WI38 (cell line): ENCODE measurements around the gene ZDHHC11.
"Not testable (repeated sequence)": the region's sequence is repeated elsewhere in the genome, so short reads cannot be mapped to it uniquely, and the experiment has no call there.

ENCODE experiments used
- H3K4me3 ChIP-seq: 2 replicates; pipeline ENCODE4 v1.5.1; 2011; ENCODE audit warnings: low read depth, mild to moderate bottlenecking, control low read depth, low read length
- CTCF ChIP-seq: IDR thresholded peaks from 2 replicates; pipeline ENCODE4 v1.5.1; 2012; ENCODE audit warnings: low read depth, mild to moderate bottlenecking, control low read depth, low read length

ZDHHC11 gene

GRCh38 chr5:819078-819477 lies 31.7 kb downstream of the ZDHHC11 start:
- TF ChIP-seq CTCF = no peak
- H3K4me3 ChIP-seq = no peak overlapping the region

- H3K4me3 ChIP-seq = no peak overlapping the region
- TF ChIP-seq CTCF = no peak
These were observed 34.6 kb downstream of the ZDHHC11 start for GRCh38 chr5:816176-816575.

GRCh38 chr5:815449-815848 lies 35.3 kb downstream of the ZDHHC11 start:
- TF ChIP-seq CTCF = no peak
- no peak overlapping the region for H3K4me3 ChIP-seq

- not testable (repeated sequence) for H3K4me3 ChIP-seq
These were observed 37.2 kb downstream of the ZDHHC11 start for GRCh38 chr5:813575-813974.

GRCh38 chr5:811384-811783 lies 39.4 kb downstream of the ZDHHC11 start:
- H3K4me3 ChIP-seq = not testable (repeated sequence)

GRCh38 chr5:807719-808514 lies 42.9 kb downstream of the ZDHHC11 start:
- not testable (repeated sequence) for H3K4me3 ChIP-seq

- H3K4me3 ChIP-seq = no peak overlapping the region
- TF ChIP-seq CTCF = no peak
These were observed 49.3 kb downstream of the ZDHHC11 start for GRCh38 chr5:801472-801871.

GRCh38 chr5:801055-801454 lies 49.7 kb downstream of the ZDHHC11 start:
- not testable (repeated sequence) for H3K4me3 ChIP-seq

- not testable (repeated sequence) for H3K4me3 ChIP-seq
These were observed 52.2 kb downstream of the ZDHHC11 start for GRCh38 chr5:798505-799138.

- not testable (repeated sequence) for H3K4me3 ChIP-seq
These were observed 52.8 kb downstream of the ZDHHC11 start for GRCh38 chr5:797986-798385.

- H3K4me3 ChIP-seq = not testable (repeated sequence)
These were observed 54.9 kb downstream of the ZDHHC11 start for GRCh38 chr5:795873-796272.

GRCh38 chr5:794948-795347 lies 55.8 kb downstream of the ZDHHC11 start:
- H3K4me3 ChIP-seq = not testable (repeated sequence)

GRCh38 chr5:788703-789102 lies 62.1 kb downstream of the ZDHHC11 start:
- H3K4me3 ChIP-seq = not testable (repeated sequence)

- H3K4me3 ChIP-seq = not testable (repeated sequence)
These were observed 62.9 kb downstream of the ZDHHC11 start for GRCh38 chr5:787857-788233.

GRCh38 chr5:787224-787856 lies 63.4 kb downstream of the ZDHHC11 start:
- not testable (repeated sequence) for H3K4me3 ChIP-seq
